UCSD-AML1 (cell line): ENCODE measurements around the gene ABCC6.
A peak's percentile ranks its signal among the peaks of the same experiment; 100 is the strongest.

Source experiments
- DNase-seq: peaks from one replicate; lab custom pipeline; 2025; ENCODE audit not compliant: unreplicated experiment; lab: John Stamatoyannopoulos, UW

Gene ABCC6

DNA sequence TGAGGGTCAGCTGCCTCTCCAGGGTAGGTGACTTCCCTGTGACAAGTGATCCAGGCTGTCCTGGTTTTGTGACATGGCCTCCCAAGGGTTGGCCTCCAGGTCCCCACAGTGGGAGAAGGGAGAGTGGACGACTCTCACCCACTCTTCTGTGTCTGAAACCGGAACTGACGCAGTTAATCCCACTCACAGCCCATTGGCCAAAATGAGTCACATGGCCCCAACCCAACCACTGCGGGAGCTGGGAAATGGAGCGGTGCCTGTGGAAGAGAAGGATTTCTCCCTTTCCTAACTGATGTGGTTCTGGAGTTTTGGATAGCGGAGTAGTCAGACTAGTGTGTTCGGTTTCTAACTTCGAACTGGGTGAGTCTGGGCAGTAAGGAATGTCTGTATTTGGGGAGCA, 79.4 kb downstream of the ABCC6 start:
- no peak for DNase-seq

DNA sequence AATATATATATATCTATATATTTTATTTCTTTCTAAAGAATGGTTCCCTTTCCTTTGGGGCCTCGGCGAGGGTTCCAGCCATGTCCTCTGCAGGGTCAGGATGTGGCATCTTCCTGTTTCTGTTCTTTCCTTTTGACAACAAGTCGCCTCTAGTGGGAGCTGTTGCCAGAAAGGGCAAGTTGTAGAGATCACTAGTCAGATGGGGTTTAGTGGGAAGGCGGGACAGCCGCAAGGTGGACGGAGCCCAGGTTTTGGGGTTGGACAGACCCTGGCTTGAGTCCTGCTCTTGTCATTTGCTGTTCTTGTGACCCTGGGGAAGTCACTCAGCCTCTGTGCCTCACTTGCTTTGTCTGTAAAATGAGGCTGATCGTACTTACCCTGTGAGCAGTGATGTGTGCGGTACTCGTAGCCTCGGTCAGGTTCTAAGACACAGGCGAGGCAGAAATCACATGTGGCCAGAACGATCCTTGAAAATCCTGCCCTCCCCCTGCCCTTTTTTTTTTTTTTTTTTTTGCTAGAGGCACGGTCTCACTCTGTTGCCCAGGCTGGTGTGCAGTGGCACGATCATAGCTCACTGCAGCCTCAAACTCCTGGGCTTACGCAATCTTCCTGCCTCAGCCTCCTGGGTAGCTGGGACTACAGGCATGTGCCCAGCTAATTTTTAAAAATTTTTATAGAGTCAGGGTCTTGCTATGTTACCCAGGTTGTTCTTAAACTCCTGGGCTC, 80.1 kb downstream of the ABCC6 start:
- peak; percentile 43 for DNase-seq

DNA sequence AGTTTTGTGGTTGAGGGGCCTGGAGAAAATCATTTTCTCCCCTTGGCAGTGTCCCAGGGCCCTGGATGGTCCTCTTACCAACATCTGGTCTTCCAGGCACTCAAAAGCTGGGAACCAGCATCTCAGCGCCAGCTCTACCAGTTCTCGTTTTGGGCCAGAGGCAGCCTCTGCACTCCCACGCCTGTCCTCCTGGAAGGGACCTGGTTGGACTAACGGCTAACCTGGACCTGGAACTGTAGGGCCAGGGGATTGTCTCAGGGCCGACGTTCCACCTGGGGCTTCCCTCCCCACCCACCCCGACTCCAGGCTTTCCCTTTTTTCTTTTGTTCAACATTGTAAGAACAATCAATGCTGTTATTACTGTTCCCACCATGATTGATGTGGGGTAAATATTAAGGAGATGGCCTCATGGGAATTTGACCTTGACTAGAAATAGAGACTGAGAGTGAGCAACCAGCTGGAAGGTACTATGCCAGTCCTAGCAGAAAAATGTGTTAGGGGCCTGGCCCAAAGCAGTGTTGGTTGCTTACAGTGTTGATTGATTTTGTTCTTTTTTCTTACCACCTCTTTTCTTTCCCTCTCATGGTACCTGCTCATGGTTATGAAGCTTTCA, 81.4 kb downstream of the ABCC6 start:
- DNase-seq = no peak

DNA sequence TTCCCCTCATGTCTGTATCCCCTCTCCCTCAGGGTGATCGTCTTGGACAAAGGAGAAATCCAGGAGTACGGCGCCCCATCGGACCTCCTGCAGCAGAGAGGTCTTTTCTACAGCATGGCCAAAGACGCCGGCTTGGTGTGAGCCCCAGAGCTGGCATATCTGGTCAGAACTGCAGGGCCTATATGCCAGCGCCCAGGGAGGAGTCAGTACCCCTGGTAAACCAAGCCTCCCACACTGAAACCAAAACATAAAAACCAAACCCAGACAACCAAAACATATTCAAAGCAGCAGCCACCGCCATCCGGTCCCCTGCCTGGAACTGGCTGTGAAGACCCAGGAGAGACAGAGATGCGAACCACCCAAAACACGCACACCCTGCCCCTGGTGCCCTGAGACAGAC, 82.2 kb downstream of the ABCC6 start:
- DNase-seq = no peak

DNA sequence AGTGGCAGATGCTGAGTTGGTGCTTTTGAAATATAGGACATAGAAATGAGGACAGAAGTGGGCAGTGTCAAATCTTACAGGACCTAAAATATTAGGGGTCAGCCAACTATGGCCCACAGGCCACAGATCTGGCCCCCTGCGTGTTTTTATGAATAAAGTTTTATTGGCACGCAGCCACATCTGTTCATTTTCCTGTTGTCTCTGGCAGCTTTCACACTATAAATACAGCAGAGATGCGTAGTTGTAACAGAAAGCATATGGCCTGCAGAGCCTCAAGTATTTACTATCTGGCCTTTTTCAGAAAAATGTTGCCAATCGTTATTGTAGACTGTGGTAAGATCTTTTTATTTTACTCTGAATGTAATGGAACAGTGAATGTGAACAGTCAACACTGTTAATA, 82.8 kb downstream of the ABCC6 start:
- DNase-seq = no peak

DNA sequence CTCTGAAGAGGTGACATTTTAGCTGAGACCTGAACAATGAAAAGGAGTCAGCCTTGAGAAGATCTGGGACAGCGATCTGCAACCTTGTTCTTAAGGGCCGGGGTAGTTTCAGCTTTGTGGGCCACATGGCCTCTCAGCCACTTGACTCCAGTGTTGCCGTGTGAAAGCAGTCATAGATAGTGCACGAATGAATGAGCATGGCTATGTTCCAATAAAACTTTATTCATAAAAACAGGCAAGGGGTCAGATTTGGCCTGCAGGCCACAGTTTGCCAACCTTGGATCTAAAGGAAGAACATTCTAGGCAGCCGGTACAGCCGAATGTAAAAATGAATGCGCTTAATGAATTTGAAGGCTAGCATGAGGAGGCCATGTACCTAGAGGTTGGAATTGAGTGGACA, 83.5 kb downstream of the ABCC6 start:
- no peak for DNase-seq

DNA sequence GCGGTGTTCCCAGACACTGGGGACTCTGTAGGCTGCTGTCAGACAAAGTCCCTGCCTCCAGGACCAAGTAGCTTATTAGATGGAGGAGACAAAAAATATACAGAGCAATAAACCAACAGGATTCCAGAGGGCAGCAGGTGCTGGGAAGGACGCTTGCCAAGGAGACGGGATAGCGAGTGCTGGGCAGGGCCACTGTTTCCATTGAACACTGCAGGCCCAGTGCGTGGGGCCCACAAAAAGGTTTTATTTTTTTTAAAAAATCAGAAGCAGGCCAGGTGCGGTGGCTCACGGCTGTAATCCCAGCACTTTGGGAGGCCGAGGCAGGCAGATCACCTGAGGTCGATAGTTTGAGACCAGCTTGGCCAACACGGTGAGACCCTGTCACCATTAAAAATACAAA, 84.2 kb downstream of the ABCC6 start:
- DNase-seq = no peak

DNA sequence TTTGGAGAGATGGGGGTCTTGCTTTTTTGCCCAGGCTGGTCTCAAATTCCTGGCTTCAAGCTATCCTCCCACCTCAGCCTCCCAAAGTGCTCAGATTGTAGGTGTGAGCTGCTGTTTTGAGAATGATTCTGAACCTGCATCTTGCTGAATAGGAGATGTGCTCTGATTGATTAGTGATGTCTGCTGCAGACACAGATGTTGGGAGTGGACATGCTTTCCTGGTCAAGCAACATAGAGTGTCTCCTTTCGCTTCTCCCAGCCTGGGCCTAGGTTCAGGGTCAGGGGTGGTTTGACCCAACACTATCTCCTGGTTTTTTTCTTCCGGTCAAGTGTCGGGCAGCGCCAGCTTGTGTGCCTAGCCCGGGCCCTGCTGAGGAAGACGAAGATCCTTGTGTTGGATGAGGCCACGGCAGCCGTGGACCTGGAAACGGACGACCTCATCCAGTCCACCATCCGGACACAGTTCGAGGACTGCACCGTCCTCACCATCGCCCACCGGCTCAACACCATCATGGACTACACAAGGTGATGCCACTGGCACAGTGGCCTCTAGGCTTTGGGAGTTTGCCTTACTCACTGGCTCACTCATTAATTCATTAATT, 85.2 kb downstream of the ABCC6 start:
- DNase-seq = no peak

DNA sequence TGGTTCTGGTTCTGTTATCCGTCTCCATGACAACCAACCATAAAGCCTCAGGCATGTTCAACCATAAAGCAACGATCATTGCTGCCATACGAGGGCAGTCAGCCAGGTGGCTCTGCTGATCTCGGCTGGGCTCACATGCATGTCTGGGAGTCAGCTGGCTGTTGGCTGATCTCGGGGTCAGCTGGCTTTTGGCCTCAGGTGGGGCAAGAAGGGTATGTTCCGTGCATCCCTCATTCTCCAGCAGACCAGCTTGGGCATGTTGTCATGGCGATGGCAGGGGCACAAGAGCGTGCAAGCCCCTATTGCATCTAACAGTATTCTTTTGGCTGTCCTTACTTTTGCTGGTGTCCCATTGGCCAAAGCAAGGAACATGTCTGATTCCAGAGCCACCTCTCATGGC, 86.2 kb downstream of the ABCC6 start:
- no peak for DNase-seq

DNA sequence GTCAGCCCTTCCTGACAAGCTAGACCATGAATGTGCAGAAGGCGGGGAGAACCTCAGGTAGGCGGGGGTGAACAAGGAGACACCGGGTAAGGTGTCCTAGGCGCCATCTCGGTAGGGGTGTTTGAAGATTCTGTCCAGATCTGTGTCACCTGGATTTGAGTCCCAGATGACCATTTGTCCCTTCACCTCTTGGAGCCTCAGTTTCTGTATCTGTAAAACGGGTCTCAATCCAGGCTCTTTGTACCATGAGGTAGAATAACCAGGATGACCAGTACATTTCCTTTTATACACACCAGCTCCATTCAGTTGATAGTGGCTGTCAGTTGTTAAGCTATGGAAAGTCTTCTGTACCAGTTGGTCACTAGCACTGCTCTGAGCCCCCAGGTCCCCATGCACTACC, 86.7 kb downstream of the ABCC6 start:
- DNase-seq = no peak

DNA sequence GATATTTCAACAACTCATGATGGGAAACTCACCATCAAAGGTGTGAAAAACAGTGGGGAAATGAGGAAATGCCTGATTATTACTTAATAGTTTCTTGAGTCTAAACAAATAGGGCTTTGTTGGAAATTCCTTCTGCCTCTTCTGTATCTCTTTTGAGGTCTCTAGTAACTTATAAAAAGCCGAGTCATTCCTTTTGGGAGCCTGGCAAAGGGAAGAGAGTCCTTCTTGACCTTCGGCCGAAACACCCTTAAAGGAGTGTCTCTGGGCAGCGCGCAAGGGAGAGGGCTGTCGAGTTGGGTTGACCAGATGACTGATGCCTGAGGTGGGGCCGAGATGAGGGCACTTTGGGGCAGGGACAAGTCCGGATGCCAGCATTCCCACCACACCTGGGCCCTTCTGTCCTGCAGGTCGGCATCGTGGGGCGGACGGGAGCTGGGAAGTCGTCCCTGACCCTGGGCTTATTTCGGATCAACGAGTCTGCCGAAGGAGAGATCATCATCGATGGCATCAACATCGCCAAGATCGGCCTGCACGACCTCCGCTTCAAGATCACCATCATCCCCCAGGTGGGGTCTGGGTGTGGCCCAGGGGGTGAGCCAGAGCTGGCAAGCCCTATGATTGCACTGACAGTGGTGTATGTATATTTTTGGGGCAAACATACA, 89.2 kb downstream of the ABCC6 start:
- DNase-seq = no peak

DNA sequence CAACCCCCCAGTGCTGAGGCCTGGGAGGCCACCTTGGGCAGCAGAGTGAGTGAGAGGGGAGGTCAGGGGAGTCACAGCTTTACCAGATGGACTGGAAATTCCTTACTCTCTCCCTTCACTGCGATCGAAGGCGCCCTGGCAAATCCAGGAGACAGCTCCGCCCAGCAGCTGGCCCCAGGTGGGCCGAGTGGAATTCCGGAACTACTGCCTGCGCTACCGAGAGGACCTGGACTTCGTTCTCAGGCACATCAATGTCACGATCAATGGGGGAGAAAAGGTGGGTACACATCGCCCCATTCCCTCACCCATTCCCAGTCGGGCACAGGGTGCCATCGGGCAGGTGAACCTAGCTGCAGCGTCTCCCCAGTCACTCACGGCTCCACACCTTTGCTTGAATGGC, 91.6 kb downstream of the ABCC6 start:
- DNase-seq = no peak

DNA sequence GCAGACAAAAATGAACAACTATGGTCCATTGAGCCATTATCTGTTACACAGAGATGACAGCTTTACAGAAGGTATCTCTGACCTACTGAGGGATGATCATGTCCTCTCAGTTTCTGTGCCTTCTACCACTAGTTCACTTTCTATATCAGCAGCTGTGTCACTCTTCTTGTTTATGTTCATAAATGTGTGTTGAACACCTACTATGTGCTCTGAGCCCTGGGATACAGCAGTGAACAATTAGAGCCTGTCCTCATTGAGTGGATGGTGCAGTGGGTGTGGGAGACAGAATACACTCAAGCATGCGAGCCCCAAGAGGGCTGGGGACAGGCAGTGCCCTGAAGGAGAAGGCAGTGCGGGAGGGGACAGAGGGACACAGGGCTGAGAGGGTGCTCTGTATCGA, 92.1 kb downstream of the ABCC6 start:
- no peak for DNase-seq

DNA sequence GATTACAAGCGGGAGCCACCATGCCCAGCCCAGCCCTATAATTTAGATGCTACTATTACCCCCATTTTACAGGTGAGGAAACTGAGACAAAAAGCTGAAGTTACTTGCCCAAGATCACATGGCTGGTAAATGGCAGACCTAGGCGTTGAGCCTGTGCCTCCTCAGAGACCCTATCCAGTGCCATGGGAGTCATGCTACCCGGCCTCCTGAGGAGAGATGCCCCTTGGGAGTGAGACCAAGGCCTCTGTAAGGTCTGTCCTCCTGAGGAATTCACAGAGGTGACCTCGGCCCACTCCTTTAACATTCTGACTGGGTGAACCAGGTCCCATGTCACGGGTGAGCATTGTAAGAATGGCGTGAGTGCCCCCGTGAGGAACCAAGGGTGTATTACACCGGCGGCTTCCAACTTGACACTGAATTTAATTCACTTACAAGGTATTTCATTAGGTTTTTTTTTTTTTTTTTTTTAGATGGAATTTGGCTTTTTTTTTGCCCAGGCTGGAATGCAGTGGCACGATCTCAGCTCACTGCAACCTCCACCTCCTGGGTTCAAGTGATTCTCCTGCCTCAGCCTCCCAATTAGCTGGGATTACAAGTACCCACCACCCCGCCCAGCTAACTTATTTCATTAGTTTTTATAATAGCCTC, 95.7 kb downstream of the ABCC6 start:
- DNase-seq = peak; percentile 79

DNA sequence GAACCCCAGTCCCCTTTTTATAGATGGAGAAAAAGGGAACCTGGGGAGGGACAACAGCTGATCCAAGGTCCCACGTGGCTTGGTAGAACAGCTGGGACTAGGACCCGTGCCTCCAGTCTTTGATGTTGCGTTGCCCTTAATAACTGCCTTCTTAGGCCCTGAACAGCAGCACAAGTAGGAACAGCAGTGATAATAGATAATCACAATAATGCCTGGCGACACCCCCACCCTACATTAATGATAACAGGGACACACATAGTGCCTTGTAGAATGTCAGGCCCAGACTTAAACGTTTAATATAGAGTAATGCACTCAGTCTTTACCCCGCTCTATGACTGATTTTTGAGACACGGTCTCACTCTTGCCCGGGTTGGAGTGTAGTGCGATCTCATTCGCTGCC, 96.4 kb downstream of the ABCC6 start:
- no peak for DNase-seq

DNA sequence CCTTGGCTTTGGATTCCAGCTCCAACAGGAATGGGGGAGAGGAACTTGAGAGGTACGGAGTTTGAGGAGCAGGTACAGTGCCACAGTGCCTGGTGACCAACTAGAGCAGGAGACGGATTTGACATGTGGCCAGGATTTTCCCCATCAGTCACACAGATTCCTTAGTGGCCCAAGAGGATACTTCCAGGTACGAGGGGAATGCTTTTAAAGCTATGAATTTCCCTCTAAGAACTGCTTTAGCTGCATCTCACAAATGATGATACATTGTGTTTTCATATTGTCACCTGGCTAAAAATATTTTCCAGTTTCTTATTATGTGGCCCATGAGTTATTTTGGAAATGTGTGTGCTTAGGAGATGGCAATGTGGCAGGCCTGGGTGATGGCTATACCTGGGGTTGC, 98.3 kb downstream of the ABCC6 start:
- DNase-seq = no peak

DNA sequence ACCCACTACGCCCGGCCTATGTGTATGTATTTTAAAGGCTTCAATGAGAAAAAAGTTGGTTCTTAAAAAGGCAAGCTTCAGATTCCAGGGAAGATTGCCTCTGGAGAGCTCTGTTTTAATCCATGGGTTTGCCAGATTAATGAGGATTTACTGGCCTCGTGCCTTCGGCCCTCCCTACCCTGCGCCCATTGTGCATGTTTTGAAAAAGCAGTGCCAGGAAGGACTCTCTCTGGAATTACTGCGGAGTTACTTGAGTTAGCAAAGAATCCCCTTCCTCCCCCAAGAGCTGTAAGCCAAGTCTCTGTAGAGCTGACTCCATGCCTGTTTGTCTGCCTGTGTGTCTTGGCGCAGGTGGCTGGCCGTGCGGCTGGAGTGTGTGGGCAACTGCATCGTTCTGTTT, 98.9 kb downstream of the ABCC6 start:
- DNase-seq = no peak

DNA sequence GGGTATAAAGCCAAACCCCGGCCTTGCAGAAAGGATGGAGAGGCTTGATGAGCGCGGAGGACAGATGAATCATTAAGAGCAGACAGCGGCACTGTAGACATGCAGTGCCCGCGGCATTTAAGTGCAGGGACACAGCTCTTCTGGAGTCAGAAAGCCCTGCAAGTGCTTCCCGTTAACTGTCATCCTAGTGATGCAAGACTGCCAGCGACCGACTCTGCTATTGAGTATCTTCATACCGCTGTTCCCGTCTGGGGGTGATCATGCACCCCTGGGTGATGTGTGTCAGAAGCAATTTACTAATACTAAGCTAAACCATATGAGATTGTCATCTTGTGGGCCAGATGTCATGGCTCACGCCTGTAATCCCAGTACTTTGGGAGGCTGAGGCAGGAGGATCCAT, 101.0 kb downstream of the ABCC6 start:
- DNase-seq = no peak

DNA sequence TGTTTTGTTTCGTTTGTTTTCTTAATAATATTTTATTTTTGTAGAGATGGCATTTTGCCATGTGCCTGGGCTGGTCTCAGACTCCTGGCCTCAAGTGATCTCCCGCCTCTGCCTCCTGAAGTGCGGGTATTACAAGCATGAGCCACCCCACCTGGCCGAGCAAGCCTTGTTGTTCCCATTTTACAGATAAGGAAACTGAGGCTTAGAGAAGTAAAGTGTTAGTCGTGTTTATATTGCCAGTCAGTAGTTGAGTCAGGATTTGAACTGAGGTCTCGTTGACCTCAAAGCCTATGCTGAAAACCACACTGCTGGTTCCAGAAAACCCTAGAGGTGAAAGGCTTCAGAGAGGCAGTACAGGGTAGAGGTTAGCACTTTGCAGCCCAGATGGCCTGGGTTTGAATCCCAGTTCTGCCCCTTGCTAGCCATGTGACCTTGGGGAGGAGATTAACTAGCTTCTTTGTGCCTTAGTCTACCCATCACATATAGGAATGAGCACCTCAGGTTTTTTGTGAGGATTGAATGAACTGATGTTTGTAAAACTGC, 102.0 kb downstream of the ABCC6 start:
- DNase-seq = no peak

DNA sequence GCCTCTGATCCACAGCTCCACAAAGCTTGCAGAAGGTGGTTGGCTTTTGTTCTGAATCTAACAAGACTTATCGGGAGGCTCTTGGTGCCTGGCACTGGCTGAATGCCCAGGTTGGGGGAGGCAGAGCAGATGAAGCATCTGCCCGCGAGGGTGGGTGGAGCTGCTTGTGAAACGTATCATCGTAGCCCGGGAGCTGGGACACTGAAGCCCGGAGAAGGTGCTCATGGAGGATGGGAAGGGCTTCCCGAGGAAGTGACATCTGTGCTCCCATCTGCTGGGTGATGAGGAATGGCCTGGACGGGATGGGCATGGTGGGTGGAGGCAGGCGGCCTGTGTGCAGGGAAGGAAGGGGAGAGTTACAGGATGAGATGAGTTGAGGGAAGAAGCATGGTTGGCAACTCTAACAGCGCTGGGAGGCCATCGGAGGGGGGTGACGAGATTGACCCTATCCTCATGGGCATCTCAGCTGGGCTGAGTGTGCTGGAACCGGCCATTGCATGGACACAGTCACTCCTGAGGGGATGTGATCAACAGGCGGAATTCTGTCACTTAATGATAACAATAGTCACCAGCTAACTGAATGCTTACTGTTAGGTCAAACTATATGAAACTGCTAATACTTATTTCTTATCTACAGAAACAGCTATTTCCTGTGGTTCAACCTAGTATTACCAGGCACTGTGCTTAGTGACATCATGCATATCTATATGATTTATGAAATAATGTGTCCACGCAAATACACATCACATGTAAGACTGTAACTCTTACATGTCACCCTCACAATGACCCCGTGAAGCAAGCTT, 102.7 kb downstream of the ABCC6 start:
- DNase-seq = peak; percentile 79

DNA sequence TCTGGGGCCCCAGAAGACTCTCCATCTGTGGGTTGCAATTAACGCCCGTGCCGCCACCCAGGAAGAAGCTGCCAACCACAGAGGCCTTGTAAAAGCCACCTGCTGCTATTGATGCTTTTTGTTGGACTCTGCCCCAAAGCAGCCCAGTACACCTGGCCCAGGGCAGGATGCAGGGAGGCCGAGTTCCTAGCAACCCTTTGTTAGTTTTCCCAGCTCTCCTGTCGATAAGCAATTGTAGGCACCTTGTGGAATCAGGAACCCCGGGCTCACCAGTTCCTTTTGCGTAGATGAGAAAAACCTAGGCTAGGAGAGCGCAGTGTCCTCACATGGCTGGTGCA, 103.3 kb downstream of the ABCC6 start:
- DNase-seq = no peak
